GM11168 (cell line): ENCODE results near the gene CTAGE4.
"Not testable (repeated sequence)": the region's sequence is repeated elsewhere in the genome, so short reads cannot be mapped to it uniquely, and the experiment has no call there.

Experiments used
- in situ Hi-C: fragments of 300-500 bp; cut with MboI; formaldehyde crosslinking; loops from one replicate; pipeline ENCODE4 v1.12.0; 2022; ENCODE audit warnings: low sequenced_read_pairs; ENCODE audit not compliant: unreplicated experiment

The CTAGE4 gene

GRCh38 chr7:144183166-144183565 is at the start of gene CTAGE4:
Gene CTAGE4, plus strand, starts transcription at chr7:144183466. Its CDS starts 38 bp downstream, at chr7:144183504.
- in situ Hi-C loops, result not testable (repeated sequence)

- in situ Hi-C loops, result no loop called here
Observed at GRCh38 chr7:144134116-144134515, 49.1 kb upstream of the CTAGE4 start.

- in situ Hi-C loops, result no loop called here
Observed at GRCh38 chr7:144137501-144137900, 45.8 kb upstream of the CTAGE4 start.

- in situ Hi-C loops, result no loop called here
Observed at GRCh38 chr7:144142187-144142586, 41.1 kb upstream of the CTAGE4 start.

- in situ Hi-C loops, result no loop called here
Observed at GRCh38 chr7:144144426-144144825, 38.8 kb upstream of the CTAGE4 start.

GRCh38 chr7:144148224-144148827 is 34.9 kb upstream of the CTAGE4 start:
- in situ Hi-C loops, result no loop called here

- in situ Hi-C loops, result loop anchor here (25.0 kb wide), 1 partner anchor 178 kb away; no protein-coding TSS in a partner anchor
Observed at GRCh38 chr7:144158861-144159260, 24.4 kb upstream of the CTAGE4 start.

- in situ Hi-C loops, result loop anchor here (25.0 kb wide), 1 partner anchor 173 kb away; no protein-coding TSS in a partner anchor
Observed at GRCh38 chr7:144164784-144165183, 18.5 kb upstream of the CTAGE4 start.

GRCh38 chr7:144171594-144172350 is 11.5 kb upstream of the CTAGE4 start:
- in situ Hi-C loops, result loop anchor here (25.0 kb wide), 1 partner anchor 166 kb away; no protein-coding TSS in a partner anchor

- in situ Hi-C loops, result loop anchor here (25.0 kb wide), 1 partner anchor 163 kb away; no protein-coding TSS in a partner anchor
Observed at GRCh38 chr7:144174613-144175012, 8.7 kb upstream of the CTAGE4 start.

- in situ Hi-C loops, result not testable (repeated sequence)
Observed at GRCh38 chr7:144178380-144179164, 4.7 kb upstream of the CTAGE4 start.

GRCh38 chr7:144179165-144179479 is 4.1 kb upstream of the CTAGE4 start:
- in situ Hi-C loops, result not testable (repeated sequence)

- in situ Hi-C loops, result not testable (repeated sequence)
Observed at GRCh38 chr7:144187848-144188247, 4.6 kb downstream of the CTAGE4 start.

- in situ Hi-C loops, result not testable (repeated sequence)
Observed at GRCh38 chr7:144188578-144189171, 5.4 kb downstream of the CTAGE4 start.

- in situ Hi-C loops, result not testable (repeated sequence)
Observed at GRCh38 chr7:144193782-144194181, 10.5 kb downstream of the CTAGE4 start.

- in situ Hi-C loops, result not testable (repeated sequence)
Observed at GRCh38 chr7:144194453-144194852, 11.2 kb downstream of the CTAGE4 start.

GRCh38 chr7:144195212-144195872 is 12.1 kb downstream of the CTAGE4 start, which contains the start of gene ARHGEF35:
Gene ARHGEF35, minus strand, starts transcription at chr7:144195833. Its CDS starts 7,450 bp downstream, at chr7:144188383.
- in situ Hi-C loops, result not testable (repeated sequence)

- in situ Hi-C loops, result not testable (repeated sequence)
Observed at GRCh38 chr7:144198934-144199333, 15.7 kb downstream of the CTAGE4 start.

GRCh38 chr7:144201978-144202377 is 18.7 kb downstream of the CTAGE4 start:
- in situ Hi-C loops, result not testable (repeated sequence)

- in situ Hi-C loops, result not testable (repeated sequence)
Observed at GRCh38 chr7:144203086-144203485, 19.8 kb downstream of the CTAGE4 start.
